GM12865 (cell line): ENCODE results near the gene TBCD.

ENCODE experiments used
- DNase-seq: peaks from one replicate; pipeline ENCODE4 v3.0.0; 2010; ENCODE audit warnings: low read depth
- H3K4me3 ChIP-seq: 2 replicates; pipeline ENCODE4 v1.5.1; 2011; ENCODE audit warnings: mild to moderate bottlenecking, low read depth, low read length, control low read depth
- TF ChIP-seq, protein P1 (sequence below): IDR thresholded peaks from 2 replicates; pipeline ENCODE4 v1.5.1; 2011; ENCODE audit warnings: low read length, control low read depth, low read depth, inconsistent platforms; ENCODE audit not compliant: insufficient read depth; ENCODE audit errors: missing control alignments

Gene TBCD

DNA sequence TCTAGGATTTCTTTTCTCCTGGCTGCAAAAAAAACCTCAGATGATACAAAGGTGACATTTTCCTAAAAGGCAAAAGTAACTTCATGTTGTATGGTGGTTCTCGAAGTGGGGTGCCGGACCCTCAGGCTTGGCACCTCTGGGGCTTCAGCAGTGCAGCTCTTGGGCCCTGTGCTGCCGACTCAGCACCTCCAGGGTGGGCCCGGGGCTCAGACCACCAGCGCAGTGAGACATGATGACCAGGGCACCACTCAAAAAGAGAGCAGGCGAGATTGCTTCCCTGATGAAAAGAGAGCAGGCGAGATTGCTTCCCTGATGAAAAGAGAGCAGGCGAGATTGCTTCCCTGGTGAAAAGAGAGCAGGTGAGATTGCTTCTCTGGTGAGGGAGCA, 186.6 kb downstream of the TBCD start:
- TF ChIP-seq, protein P1, sequence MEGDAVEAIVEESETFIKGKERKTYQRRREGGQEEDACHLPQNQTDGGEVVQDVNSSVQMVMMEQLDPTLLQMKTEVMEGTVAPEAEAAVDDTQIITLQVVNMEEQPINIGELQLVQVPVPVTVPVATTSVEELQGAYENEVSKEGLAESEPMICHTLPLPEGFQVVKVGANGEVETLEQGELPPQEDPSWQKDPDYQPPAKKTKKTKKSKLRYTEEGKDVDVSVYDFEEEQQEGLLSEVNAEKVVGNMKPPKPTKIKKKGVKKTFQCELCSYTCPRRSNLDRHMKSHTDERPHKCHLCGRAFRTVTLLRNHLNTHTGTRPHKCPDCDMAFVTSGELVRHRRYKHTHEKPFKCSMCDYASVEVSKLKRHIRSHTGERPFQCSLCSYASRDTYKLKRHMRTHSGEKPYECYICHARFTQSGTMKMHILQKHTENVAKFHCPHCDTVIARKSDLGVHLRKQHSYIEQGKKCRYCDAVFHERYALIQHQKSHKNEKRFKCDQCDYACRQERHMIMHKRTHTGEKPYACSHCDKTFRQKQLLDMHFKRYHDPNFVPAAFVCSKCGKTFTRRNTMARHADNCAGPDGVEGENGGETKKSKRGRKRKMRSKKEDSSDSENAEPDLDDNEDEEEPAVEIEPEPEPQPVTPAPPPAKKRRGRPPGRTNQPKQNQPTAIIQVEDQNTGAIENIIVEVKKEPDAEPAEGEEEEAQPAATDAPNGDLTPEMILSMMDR, result no peak
- H3K4me3 ChIP-seq, result no peak overlapping the region
- DNase-seq, result no peak

DNA sequence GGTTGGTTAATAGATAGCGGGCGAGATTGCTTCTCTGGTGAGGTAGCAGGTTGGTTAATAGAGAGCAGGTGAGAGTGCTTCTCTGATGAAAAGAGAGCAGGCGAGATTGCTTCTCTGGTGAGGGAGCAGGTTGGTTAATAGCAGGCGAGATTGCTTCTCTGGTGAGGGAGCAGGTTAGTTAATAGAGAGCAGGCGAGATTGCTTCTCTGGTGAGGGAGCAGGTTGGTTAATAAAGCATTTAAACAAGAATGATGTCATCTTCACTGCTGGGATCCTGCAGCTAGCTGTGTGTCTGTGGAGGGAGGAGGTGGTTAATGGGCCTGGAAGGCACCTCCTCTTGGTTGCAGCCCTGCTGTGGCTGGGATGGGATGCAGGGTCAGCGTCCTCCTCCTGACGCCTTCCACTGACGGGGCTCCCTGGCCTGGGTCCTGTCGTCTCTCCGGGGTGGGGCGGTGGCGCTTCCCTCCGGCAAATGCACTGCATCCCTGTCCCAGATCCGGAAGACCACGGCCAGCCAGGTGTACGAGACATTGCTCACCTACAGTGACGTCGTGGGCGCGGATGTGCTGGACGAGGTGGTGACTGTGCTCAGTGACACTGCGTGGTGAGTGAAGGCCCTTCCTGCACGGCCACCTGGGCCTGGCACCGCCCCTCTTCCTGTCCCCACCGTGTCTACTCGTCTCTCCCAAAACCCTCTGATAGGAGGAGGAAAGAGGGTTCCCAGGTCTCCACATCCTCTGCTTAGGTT, 187.2 kb downstream of the TBCD start:
- TF ChIP-seq, protein P1, result no peak
- H3K4me3 ChIP-seq, result no peak overlapping the region
- DNase-seq, result no peak

DNA sequence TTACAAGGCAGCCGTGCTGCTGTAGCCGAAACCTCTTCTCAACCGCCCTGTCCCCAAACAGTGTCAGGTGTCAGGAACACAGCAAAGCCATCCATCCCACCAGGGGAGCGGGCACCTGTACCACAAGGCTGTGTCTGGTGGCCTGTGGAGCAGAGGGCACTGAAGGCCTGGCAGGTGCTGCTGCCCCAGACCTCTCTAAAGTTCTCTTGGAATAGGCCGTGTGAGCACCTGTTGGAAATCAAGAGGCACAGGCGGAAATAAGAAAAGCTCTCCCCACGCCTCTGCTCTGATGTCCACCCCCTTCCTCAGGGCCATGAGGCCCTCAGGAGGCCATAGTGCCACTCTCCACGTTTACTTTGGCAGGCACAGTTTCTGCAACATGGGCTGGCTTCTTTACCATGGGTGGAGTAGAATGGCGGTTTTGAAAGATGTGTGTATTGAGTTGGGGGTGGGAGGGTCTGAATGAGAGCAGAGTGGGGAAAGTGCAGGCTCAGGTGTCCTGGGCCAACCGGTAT, 187.8 kb downstream of the TBCD start:
- no peak overlapping the region for H3K4me3 ChIP-seq
- TF ChIP-seq, protein P1, result no peak
- DNase-seq, result no peak

DNA sequence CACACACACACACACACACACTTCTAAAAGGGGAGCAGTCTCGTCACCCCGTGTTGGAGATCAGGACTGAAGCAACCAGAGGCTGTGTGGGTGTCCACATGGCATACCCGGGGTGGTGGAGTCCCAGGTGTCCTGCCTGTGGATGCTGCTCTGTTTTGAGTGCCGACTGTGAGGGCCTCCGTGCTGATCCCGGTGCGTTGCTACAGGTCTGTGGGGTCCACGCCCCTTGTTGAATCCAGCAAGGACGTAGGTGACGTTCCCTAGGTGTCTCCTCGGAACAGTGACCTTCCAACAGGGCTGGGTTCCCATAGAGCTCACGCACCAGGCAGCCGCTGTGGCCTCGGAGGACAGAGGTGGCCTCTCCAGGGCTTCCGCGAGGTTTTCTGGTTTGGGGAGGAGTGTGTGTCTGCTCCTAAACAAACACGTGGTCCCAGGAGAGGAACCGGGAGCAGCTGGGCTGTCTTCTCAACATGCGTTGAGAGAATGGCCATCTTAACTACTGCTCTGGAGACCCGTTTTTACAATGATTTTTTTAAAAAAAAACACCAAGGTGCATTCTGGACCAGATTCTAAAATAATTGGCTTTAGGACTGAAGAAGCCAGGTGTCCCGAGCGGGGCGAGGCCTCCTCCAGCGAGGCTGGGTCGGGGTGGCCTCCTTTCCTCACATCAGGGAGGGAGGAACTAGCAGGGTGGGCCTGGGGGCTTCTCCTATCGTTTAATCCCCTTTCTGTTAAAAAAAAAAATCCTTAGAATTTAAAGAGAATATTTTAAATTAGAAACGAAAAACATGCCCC, 188.6 kb downstream of the TBCD start:
- no peak overlapping the region for H3K4me3 ChIP-seq
- TF ChIP-seq, protein P1, result no peak
- DNase-seq, result no peak

DNA sequence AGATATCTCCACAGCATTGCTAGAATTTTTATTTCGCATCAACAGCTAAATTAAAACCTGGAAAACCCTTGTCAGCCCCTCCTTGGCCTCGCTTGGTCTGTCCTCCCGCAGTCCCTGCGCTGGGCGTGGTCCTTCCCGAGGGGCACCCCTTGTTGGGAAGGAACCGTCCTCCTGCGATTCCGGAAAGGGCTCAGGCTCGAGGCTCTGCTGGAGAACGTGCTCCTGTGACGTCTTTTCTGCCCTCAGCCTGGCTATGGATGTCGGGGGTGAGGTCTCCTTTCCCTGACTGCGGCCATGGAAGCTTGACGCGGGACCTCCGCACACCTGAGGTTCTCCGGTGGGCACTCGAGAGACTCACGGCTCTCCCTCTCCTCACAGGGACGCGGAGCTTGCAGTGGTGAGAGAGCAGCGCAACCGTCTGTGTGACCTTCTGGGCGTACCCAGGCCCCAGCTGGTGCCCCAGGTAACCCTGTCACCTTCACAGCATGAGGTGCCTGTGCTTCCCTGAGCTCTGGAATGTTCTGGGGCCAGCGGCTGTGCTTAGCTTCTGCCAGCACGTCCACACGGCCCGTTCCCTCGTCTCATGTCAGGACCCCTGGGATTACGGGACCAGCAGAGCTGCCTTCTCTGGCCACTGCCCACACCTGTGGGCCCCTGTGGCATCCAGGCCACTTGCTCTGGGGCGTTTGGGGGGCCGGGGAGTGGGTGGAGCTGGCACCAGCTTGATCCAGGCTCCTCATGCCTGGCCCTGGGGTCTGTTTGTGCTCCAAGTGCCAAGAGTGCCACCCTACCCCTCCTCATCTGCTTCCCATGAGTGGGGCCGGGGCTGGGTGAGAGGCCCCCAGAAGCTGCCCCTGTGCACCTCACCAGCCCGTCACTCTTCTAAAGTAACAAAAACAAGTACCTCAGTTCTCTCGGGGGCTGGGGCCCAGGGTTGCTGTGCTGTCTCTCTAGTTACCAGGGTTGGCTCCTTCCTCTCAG, 189.4 kb downstream of the TBCD start:
- TF ChIP-seq, protein P1, result no peak
- no peak overlapping the region for H3K4me3 ChIP-seq
- DNase-seq, result no peak
